GM12865 (cell line): ENCODE measurements around the gene ZNF846.
A peak's percentile ranks its signal among the peaks of the same experiment; 100 is the strongest.
"Not testable (repeated sequence)": the region's sequence is repeated elsewhere in the genome, so short reads cannot be mapped to it uniquely, and the experiment has no call there.

Experiments
- DNase-seq: peaks from one replicate; pipeline ENCODE4 v3.0.0; 2010; ENCODE audit warnings: low read depth
- H3K4me3 ChIP-seq: 2 replicates; pipeline ENCODE4 v1.5.1; 2011; ENCODE audit warnings: mild to moderate bottlenecking, low read depth, low read length, control low read depth
- TF ChIP-seq, protein P1 (sequence below): IDR thresholded peaks from 2 replicates; pipeline ENCODE4 v1.5.1; 2011; ENCODE audit warnings: low read length, control low read depth, low read depth, inconsistent platforms; ENCODE audit not compliant: insufficient read depth; ENCODE audit errors: missing control alignments

The ZNF846 gene

DNA sequence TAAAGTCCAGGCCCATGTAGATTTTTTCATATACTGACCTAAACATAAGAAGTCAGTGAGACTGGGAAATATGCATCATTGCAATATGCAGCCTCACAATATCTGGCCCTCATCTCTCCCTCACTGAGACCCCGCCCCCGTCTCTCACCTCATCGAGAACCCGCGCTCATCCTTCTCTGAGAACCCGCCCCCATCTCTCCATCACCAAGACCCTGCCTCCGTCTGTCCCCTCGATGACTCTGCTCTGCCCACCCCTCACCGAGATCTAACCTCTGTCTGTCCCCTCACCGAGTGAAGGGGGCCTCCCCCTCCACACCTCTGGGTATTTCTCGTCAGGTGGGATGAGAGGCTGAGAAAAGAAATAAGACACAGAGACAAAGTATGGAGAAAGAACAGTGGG is 20.5 kb upstream of the ZNF846 start:
- no peak for DNase-seq
- TF ChIP-seq, protein P1, sequence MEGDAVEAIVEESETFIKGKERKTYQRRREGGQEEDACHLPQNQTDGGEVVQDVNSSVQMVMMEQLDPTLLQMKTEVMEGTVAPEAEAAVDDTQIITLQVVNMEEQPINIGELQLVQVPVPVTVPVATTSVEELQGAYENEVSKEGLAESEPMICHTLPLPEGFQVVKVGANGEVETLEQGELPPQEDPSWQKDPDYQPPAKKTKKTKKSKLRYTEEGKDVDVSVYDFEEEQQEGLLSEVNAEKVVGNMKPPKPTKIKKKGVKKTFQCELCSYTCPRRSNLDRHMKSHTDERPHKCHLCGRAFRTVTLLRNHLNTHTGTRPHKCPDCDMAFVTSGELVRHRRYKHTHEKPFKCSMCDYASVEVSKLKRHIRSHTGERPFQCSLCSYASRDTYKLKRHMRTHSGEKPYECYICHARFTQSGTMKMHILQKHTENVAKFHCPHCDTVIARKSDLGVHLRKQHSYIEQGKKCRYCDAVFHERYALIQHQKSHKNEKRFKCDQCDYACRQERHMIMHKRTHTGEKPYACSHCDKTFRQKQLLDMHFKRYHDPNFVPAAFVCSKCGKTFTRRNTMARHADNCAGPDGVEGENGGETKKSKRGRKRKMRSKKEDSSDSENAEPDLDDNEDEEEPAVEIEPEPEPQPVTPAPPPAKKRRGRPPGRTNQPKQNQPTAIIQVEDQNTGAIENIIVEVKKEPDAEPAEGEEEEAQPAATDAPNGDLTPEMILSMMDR: no peak
- no peak overlapping the region for H3K4me3 ChIP-seq

DNA sequence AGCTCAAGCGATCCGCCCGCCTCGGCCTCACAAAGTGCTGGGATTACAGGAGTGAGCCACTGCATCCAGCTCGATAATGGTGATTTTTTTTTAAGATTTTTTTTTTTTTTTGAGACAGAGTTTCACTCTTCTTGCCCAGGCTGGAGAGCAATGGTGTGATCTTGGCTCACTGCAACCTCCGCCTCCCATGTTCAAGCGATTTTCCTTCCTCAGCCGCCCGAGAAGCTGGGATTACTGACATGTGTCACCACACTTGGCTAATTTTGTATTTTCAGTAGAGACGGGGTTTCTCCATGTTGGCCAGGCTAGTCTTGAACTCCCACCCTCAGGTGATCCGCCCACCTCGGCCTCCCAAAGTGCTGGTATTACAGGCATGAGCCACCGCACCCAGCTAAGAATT is 20.1 kb upstream of the ZNF846 start:
- H3K4me3 ChIP-seq, DNase-seq: not testable (repeated sequence)

- TF ChIP-seq, protein P1: no peak
- no peak overlapping the region for H3K4me3 ChIP-seq
- DNase-seq: no peak
Observed at GRCh38 chr19:9786819-9787218, 18.3 kb upstream of the ZNF846 start.

DNA sequence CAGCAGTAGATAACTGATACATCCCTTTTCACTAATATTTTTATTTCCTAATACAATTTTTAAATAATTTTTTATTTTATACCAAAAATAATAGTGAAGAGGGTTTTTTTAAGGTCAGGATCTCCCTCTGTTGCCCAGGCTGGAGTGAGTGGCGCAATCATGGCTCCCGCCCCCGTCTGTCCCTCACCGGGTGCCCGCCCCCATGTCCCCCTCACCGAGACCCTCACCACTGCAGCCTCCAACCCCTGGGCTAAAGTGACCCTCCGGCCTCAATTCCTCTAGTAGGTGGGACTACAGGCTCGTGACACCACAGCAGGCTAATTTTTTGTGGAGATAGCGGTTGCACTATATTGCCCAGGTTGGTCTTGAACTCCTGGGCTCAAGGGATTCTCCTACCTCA is 17.8 kb upstream of the ZNF846 start:
- peak overlapping the region; percentile 70 for H3K4me3 ChIP-seq
- TF ChIP-seq, protein P1: no peak
- no peak for DNase-seq

GRCh38 chr19:9785367-9786331 is 17.1 kb upstream of the ZNF846 start:
- TF ChIP-seq, protein P1: no peak
- peak; percentile 92 for DNase-seq
- peak overlapping the region; percentile 70 for H3K4me3 ChIP-seq

- DNase-seq, H3K4me3 ChIP-seq: not testable (repeated sequence)
Observed at GRCh38 chr19:9784163-9784496, 15.6 kb upstream of the ZNF846 start.

- no peak for DNase-seq
- TF ChIP-seq, protein P1: no peak
Observed at GRCh38 chr19:9782338-9782737, 13.8 kb upstream of the ZNF846 start.

More at GRCh38 chr19:9782338-9782737, 13.8 kb upstream of the ZNF846 start:
- H3K4me3 ChIP-seq: no peak overlapping the region
